NCI-H2081 treated with DMSO at 0.1 percent for 48 hours (cell line): ENCODE measurements around the gene TMEM184A.
A peak's percentile ranks its signal among the peaks of the same experiment; 100 is the strongest.
"Not testable (repeated sequence)": the region's sequence is repeated elsewhere in the genome, so short reads cannot be mapped to it uniquely, and the experiment has no call there.

Experiments
- DNase-seq: peaks from one replicate; lab custom pipeline; 2025; lab: John Stamatoyannopoulos, UW

Gene TMEM184A

DNA sequence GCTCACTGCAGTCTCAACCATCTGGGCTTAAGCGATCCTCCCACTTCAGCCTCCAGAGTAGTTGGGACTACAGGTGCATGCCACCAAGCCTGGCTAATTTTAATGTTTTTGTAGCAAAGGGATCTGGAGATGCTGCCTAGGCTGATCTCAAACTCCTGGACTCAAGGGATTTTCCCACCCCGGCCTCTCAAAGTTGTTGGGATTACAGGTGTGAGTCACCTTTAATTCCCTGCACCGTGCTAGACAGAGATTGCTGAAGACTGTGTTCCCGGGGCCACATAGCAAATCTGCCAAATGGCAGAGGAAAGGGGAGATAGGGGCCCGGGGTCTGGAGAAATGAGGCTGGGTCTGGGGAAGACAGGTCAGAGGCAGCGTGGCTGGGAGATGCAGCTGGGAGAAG lies 34.5 kb upstream of the TMEM184A start:
- DNase-seq: no peak

DNA sequence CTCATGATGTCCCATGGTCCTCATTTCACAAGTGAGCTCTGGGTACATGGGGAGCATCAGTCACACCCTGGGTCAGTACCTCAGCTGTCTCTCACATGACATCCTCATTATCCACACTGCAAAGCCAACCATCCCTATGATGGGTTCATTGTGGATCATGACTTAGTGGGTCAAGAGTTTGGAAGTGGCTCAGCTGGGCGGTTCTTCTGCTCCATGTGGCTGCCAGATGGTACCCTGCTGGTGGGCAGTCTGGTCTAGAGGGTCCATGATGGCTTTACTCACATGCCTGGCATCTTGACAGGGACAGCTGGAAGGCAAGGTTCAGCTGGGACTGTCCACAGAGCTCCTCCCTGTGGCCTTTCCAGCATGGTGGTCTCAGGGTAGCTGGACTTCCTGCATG lies 33.0 kb upstream of the TMEM184A start:
- no peak for DNase-seq

DNA sequence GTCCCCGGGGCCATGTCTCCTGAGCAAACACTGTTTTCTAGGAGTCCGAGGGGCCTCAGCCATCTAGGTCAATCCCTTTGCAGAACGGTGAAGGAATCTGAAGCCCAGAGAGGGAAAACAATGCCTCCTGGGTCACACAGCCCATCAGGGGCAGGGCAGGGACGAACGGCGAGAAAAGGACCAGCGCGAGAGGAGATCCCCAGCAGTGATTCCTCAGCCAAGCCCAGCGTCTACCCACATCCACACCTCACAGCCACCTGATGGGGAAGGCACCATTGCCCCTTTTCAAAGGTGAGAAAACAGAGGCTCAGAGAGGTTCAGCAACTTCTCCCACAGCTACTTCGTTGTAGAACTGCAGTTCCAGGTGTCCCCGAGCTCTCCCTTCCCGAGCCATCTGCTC lies 31.7 kb upstream of the TMEM184A start:
- DNase-seq: no peak

DNA sequence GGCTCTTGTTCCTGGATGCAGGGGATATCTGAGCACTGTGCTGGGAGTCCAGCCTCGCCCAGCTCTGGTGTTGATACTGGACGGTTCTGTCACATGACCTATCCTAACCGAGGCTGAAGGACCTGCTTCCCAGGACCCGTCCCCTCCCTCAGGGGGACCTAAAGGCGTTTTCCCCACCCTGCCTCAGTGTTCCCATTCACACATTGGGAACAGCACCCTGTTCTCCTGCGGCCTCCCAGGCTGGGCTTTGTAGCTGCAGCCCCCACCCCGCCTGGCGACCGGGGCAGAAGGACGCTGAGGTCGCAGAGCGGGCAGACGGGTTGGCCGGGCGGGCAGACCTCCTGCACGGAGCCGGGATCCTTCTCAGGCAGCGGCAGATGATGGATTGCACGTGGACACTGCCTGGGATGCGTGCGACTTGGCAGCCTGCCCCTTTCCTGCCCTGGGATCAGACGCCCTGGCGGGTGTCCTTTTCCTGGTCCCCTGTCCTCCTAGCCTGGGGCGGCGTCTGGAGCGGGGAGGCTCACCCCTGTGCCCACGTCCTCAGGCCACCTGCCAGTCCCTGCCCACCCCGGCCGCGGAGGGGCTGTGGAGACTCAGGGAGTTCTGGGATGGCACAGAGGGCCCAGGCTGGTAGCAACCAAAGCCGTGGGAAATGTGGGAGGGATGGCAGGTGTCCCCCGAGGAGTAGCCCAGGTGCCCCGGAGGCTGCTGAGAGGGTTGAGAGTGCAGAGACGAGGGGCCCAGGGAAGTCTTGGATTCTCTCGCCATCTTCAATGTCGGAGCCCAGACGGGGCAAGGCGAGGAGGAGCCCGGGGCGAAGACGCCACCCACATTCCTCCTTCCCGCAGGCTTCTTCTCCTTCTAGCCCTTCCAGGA lies 31.1 kb upstream of the TMEM184A start:
- DNase-seq: no peak

DNA sequence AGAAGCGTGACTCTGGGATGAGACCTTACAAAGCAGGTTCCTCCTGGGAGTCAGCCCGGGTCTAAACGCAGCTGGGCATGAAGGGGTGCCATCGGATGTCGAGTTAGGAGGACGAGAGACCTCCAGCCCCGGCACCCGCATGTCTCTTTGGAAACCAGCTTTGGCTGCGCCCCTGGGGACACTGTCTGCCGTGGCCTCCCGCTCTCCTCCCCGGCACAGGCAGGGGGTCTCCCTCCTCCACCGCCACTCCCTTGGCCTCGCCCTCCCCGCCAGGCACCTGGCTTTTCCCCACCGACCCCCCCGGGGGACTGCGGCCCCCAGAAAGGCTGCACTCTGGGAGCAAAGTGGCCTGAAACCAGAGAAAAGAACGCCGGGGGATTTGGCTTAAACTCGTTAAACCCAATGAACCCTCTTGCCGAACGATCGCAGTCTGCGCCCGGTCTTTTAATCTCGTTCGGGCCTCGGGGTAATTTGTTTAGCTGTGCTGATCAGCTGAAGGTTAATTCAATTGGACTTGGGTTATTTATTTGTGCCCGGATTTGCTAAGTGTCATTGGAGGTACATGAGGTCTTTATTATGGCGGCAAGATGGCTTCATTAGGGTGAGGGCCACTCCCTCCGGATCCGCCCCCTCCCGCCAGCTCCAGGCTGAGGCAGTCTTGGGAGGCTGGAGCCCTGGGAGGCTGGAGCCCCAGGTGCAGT lies 30.3 kb upstream of the TMEM184A start:
- DNase-seq: no peak

DNA sequence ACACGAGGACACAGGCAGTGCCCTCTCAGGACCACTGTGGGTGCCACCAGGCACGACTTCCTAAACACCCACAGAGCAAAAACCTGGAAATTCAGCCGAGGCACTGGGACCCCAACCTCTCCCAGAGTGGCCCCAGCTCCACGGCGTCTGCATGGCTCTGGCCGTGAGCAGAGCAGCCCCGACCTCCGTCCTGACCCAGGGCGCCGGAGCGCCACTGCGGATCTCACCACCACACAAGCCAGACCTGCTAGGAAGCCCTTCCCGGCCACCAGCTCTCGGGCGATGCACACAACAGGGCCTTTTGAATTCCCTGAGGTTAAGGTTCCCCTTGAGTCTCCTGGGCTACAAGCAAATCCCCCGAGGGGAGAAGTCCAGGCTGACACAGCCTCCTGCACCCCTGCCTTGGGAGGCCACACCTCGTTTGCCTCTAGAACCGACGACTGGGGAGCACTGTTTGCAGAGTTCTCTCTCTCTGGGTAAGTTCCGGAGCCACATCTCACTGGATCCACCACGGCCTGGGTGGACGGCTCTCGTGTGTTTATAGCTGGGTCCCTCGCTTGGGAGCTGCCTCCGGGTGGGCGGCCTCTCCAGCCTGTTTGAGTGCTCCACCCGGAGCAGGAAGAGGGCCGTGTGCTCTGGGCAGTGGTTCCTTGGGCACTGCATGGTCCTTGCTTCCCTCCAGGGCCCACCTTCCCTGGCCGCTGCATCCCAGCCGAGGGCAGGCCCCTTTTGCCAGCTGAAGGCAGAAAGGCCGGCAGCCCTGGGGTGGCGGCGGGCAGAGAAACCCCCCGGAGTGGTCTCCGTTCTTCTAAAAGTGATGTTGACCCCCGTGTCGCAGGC lies 29.4 kb upstream of the TMEM184A start:
- DNase-seq: no peak

DNA sequence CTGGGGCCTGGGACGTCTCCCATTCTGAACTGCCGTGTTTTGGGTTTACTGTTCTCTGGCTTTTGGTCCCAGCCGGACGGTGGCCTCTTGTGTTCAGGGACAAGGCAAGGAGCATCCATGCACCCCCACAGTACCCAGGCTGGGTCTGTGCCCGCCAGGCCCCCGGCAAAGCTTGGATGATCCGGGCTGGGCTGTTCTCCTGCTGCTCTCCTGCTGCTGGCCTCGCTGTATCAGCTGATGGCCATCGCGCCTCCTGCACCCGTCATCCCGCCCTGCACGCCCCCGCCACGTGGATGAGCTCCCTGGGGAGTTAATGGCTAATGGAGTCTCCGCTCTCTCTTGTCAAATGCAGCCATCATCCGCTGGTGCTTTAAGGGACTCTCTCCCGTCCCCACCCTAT lies 28.7 kb upstream of the TMEM184A start:
- no peak for DNase-seq

DNA sequence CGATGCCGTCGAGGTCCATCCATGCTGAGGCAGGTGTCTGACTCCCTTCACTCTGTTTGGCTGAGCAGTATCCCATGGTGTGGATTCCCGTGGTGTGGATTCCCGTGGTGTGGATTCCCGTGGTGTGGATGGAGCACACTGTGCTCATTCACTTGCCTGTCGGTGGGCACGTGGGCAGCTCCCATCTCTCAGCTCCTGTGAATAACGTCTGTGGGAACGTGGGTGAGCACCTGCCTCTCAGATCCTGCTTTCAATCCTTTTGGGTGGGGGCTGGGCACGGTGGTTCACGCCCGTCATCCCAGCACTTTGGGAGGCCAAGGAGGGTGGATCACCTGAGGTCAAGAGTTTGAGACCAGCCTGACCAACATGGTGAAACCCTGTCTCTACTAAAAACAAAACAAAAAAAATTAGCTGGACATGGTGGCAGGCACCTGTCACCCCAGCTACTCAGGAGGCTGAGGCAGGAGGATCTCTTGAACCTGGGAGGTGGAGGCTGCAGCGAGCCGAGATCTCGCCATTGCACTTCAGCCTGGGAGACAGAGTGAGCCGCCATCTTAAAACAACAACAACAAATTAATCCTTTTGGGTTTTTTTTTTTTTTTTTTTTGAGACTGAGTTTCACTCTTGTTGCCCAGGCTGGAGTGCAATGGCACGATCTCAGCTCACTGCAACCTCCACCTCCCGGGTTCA lies 27.4 kb upstream of the TMEM184A start:
- not testable (repeated sequence) for DNase-seq

DNA sequence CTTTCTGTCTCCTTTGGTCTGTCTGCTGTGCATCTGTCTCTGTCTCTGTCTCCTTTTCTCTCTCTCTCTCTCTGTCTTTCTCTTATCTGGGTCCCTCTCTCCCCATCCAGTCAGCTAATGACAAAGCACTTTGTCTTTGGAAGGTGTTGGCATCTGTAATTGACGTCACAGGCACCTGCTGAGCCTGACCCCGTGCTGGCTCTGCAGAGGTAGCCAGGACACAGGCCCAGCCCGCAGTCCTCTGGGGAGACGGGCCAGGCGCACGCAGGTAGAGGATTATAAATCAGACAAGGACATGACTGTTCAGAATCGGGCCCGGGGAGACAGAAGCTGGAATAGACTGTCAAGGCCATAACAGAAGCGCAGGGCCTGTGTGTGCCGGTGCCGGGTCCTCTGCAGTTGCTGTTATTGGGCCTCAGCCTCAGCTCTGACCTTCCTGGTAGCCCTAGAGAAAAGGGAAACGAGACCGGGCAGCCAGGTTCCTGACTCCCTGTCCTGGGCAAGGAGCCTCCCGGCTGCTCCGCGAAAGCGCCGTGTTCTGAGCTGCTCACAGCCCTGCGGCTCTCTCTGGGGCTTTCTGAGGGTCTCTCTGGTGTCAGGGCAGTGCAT lies 24.5 kb upstream of the TMEM184A start:
- DNase-seq: no peak

DNA sequence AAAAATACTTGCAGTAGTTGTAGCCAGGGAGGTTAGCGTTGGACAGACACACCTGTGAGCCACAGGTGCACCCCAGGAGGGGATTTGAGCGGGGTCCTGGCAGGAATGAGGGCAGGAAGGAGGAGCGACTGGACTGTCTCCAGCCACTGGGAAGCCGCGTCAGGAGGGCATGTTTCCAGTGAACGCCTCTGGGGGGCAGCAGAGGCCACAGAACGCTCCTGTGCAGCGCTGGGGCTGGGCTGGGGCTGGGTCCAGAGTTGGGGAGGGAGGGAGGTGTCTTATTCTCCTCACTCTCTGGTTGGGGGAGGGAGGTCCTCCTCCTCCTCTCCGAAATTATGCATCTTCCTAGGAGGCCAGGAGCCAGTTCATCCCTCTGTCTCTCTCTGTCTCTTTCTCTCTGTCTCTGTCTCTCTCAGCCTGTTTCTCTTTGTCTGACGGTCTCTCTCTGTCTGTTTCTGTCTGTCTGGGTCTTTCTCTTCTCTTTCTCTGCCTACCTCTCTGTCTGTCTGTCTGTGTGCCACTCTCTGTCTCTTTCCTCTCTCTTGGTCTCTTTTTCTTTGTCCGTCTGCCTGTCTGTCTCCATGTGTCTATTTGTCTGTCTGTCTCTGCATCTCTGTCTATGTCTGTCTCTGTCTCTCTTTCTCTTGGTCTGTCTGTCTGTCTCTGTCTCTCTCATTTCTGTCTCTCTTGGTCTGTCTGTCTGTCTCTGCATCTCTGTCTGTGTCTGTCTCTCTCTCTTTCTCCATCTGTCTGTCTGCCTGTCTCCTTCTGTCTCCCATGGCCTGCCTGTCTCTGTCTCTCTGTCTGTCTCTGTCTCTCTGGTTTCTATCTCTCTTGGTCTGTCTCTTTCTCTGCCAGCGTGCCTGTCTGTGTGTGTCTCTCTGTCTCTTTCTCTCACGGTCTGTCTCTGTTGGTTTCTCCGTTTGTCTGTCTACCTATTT lies 23.7 kb upstream of the TMEM184A start:
- DNase-seq: peak; percentile 16

DNA sequence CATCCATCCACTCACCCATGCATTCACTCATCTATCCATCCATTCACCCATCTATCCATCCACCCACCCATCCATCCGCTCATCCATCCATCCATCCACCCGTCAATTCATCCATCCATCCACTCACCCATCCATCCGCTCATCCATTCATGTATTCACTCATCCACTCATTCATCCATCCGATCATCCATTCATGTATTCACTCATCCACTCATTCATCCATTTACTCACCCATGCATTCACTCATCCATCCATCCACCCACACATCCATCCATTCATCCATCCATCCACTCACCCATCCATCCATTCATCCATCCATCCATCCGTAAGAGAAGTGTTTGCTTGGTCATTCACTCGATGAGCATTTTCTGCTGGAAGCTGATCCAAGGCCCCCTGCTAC lies 22.5 kb upstream of the TMEM184A start:
- no peak for DNase-seq

DNA sequence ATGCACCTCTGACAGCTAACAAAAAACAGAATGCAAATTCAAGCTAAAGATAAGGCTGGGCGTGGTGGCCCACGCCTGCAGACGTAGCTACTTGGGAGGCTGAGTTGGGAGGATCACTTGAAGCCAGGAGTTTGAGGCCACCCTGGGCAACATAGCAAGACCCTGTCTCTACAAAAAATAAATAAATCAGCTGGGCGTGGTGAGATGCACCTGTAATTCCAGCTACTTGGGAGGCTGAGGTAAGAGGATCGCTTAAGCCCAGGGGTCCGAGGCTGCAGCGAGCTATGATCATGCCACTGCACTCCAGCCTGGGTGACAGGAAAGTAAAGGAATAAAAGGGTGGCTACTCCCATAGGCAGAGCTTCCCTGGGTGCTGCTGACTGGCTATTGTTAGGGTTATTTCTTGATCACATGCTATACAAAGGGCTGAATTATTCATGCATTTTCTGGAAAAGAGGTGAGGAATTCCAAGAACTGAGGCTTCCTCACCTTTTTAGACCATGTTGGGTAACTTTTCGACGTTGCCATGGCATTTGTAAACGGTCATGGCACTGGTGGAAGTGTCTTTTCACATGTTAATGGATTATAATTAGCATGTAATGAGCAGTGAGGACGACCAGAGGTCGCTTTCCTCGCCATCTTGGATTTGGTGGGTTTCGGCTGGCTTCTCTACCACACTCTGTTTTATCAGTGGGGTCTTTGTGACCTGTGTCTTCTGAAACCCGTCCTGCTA lies 20.7 kb upstream of the TMEM184A start:
- DNase-seq: no peak

DNA sequence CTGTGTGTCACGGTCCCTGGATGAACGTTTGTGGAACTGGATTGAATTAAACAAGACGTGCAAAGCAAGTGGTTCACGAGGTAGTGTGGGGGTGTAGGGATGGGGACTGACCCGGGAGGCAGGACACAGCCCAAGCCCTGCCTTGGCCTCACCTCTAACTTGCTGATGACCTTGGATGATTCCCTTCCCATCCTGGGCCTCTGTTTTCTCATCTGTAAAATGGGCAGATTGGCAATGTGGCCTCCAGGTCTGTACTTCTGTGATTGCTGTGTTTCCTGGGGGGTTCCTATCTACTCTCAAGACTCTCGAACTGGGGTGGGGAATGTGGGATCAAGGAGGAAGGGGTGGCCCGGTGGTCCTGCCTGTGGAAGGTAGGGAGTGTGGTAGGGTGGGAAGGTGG lies 19.8 kb upstream of the TMEM184A start:
- no peak for DNase-seq

DNA sequence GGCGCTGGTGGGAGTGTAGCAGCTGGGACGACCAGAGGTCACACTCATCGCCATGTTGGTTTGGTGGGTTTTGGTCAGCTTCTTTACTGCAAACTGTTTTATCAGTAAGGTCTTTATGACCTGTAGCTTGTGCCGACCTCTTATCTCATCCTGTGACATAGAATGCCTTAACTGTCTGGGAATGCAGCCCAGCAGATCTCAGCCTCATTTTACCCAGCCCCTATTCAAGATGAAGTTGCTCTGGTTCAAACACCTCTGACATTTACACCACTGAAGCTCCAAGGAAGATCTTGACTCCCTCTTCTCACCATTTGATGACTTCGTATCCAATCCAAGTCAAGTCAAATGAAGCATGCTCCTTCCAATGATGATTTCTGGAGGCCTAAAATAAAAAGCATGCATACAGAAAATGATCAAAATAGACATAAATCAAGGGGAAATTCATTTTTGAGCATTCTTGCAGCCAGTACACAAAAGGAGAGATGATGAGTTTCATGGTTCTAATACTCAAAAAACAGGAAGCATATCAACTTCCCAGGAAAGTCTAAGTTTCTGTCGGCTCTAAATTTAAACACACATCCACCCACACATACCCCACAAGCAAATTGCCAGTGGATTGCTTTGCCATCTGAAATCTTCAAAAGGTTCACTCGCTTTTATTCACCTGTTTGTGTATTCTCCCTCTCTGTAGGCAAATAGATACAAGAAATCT lies 16.3 kb upstream of the TMEM184A start:
- DNase-seq: no peak

DNA sequence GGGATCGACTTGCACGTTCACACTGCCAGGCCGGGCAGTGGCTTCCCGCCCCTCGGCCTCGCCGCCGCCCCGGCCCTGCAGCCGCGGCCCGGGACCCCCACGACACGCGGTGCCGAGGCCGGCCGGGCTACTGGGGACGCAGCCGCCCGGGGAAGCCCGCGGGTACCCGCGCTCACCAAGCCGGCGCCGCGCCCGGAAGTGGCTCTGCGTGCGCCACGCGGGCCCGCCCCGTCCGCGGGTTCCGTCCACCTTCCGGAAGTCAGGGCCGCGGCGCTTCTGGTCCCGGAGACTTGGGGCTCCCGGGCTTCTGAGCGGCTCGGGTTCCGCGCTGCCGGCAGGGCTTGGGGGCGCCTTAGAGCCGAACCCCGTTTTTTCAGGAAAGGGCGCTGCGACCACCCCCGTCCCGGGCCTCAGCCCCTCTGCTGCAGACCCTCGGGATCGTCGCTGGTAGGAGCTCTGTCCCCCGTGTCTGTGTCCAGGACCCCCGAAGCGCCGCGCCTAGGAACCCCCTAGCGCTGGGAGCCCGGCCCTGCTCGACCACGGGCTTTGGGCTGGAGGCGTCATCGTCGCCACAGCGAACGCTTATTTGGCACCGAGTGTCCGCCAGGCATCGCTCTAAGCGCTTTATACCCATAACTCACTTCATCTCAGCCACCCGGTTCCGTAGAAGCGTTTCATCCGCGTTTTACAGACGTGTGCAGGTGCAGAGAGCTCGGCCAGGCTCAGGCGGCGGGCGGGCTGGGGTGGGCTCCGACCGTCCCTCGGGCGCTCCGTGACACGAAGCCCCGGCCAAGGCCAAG lies 14.0 kb upstream of the TMEM184A start, which contains the start of gene PSMG3:
TSS of gene PSMG3 (minus strand) at position 200 of the 800 bp plus-strand sequence. CDS start 693 bp downstream, outside the sequence.
- DNase-seq: peak; percentile 52

DNA sequence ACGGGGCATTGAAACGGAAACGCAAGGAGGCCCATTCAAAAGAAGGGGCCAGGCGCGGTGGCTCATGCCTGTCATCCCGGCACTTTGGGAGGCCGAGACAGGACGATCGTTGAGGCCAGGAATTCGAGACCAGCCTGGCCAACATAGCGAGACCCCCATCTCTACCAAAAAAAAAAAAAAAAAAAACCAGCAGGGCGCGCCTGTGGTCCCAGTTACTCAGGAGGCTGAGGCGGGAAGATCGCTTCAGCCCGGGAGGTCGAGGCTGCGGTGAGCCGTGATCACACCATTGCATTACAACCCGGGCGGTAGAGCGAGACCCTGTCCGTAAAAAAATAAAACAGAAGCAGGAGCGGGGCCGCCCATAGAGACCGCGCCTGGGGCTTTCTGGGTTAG lies 13.4 kb upstream of the TMEM184A start:
- DNase-seq: no peak

DNA sequence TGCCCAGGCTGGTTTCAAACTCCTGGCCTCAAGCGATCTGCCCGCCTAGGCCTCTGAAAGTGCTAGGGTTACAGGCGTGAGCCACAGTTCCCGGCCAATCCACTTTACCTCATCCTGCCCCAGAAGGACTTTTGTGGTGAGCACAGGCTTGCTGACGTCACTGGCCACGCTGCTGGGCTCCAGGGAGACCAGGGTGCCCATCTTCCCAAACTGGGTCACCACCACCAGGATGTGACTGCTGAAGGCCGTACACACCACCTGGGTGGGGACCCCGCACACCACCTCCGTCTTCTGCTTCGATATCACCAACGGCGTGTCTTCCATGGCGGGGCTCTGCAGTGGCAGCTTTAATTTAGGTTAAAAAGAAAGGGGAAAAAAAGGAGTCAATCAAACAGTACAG lies 13.0 kb upstream of the TMEM184A start:
- DNase-seq: no peak

DNA sequence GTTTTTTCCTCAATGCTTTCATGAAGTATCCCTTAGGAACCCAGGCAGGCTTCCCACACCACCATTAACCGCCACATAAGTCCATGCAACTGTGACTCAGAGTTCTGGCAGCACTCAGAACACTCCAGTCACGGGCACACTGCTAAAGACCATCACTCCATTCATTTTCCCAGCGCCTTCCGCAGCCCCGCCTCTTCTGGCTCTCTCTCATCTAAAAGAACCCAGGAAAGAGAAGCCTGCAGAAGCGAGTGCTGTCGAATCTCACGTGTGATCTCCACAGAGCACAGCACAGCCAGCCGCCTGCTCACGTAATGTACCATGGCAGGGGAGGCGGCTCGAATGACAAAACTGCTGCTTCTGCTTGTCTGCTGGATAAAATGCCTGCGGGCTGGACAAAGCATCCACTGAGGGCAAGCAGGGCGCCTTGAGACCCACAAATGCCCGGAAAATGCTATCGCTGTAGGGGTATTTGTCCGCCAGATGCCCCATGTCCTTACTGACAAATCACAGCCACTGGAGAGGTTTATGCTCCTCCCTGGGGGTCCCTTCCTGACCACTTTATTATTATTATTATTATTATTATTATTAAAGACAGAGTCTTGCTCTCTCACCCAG lies 12.0 kb upstream of the TMEM184A start:
- DNase-seq: no peak
